Measurements from ENCODE around the gene PNPLA7. TPM values are rescaled to one million over a fixed set of nuclear protein-coding genes. Genes with fewer than 3 reads are reported as not detected.
A peak's percentile ranks its signal among the peaks of the same experiment; 100 is the strongest.

The PNPLA7 gene
- total and polyA plus RNA-seq, 11 donors = 0.78 to 10.1 (median 7.6) TPM

DNA sequence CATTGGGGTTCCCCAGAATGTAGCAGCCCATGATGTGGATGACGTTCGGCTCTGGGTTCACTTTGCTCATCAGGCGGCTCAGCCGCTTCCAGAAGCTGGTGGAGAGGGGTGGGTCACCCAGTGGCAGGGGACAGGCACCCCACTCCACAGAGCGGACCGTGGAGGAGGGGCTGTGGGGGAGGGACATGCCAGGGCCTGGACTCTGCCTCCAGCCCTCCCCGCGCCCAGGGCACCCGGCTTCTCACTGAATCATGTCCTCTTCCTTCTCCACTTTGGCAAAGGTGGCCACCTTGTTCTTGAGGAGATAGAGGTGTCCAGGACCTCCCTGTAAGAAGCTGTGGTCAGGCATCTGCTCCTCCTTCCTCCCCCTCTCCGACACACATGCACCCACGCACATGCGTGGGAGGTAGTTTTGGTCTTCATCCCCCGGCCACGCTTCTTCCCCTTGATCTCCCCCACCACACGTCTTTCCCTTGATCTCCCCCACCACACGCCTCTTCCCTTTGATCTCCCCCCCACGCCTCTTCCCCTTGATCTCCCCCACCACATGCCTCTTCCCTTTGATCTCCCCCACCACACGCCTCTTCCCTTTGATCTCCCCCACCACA, 100.2 kb downstream of the PNPLA7 start:
- 88 to 92% (median 91%) methylated on average over 11 to 18 of the region's 18 CpGs for WGBS, 4 donors
- DNase-seq = peak in 3 of 5 donors; percentile 21 to 61 (median 23)
- Histone ChIP-seq H3K27ac (no peak overlapping the region), H3K4me1 (peaks cover 0 to 30% (median 8%) of the 10 kb centered on the region in 12 donors), H3K27me3 (no peaks in the 10 kb centered on the region), H3K4me3 (no peak overlapping the region), H3K9me3 (no peaks in the 10 kb centered on the region), H3K36me3 (peaks cover 0 to 16% (median 3%) of the 10 kb centered on the region in 9 donors)
- intact Hi-C loops (cut with DNase I) = no loop called here
- ATAC-seq = no peak
- no peak for TF ChIP-seq POLR2A (IDR thresholded peaks at IDR 0.05)
- TF ChIP-seq, protein P1, sequence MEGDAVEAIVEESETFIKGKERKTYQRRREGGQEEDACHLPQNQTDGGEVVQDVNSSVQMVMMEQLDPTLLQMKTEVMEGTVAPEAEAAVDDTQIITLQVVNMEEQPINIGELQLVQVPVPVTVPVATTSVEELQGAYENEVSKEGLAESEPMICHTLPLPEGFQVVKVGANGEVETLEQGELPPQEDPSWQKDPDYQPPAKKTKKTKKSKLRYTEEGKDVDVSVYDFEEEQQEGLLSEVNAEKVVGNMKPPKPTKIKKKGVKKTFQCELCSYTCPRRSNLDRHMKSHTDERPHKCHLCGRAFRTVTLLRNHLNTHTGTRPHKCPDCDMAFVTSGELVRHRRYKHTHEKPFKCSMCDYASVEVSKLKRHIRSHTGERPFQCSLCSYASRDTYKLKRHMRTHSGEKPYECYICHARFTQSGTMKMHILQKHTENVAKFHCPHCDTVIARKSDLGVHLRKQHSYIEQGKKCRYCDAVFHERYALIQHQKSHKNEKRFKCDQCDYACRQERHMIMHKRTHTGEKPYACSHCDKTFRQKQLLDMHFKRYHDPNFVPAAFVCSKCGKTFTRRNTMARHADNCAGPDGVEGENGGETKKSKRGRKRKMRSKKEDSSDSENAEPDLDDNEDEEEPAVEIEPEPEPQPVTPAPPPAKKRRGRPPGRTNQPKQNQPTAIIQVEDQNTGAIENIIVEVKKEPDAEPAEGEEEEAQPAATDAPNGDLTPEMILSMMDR (IDR thresholded peaks at IDR 0.05) = no peak

DNA sequence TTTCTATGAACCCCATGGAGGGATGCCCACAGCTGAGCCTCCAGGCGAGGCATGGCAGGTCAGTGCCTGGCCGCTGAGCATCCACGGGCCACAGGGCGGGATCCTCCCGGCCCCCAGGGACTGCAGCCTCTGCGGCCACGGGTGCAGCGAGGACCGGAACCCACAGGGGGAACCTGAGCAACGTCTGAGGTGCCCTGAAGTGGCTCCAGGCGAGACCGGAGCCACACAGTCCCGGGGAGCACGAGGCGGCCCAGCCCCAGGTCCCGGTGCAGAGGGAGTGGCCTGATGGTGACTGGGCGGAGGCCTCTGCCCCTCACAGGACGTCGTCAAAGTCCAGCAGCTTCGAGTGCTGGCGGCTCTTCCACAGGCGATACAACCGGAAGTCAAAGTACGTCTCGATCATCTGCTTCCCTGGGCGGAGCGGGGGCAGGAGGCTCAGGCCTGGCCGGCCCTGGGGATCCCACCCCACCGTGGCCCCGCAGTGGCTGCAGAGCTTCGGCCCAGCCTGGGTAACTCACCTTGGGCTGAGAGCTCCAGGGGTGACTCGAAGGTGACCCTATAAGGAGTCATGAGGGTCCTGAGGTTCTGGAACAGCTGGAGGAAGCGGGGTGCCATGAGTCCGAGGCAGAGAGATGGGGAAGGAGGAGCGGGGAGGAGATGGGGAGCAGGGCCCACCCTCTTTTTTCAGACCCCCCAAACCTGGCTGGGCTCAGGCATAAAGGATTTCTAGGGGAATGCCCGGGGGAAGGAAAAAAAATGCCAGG, 100.9 kb downstream of the PNPLA7 start:
- H3K27ac ChIP-seq = no peak overlapping the region
- TF ChIP-seq, protein P1 (IDR thresholded peaks at IDR 0.05) = no peak
- peaks cover 0 to 24% (median under 1%) of the 10 kb centered on the region in 12 donors for H3K4me1 ChIP-seq
- ATAC-seq (no peak), DNase-seq (peak in 2 of 5 donors; percentile 17 to 37)
- H3K9me3 ChIP-seq = no peaks in the 10 kb centered on the region
- H3K36me3 ChIP-seq = peaks cover 0 to 16% (median 3%) of the 10 kb centered on the region in 9 donors
- peaks cover 0 to 4% (median 0%) of the 10 kb centered on the region in 9 donors for H3K27me3 ChIP-seq
- intact Hi-C loops (cut with DNase I) = no loop called here
- 88 to 90% (median 88%) methylated on average over 17 to 36 of the region's 36 CpGs for WGBS, 4 donors
- no peak overlapping the region for H3K4me3 ChIP-seq

DNA sequence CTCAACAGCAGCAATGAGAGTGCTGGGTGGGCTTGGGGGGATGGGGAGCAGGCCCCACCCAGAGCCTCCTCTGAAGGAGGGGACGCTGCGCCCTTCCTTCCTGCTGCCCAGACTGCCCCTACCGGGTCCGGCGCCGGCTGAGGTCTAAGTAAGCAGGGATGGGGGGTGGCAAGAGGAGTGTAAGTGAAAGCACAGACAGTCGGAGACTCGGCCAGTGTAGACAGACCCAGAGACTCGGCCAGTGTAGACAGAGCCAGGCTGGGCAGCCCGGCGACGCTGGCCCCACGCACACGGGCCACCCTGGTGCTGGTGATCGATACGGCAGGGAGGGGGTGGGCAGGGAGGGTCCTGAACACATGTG, 101.6 kb downstream of the PNPLA7 start:
- peaks cover 0 to 21% (median 0%) of the 10 kb centered on the region in 12 donors for H3K4me1 ChIP-seq
- peaks cover 0 to 11% (median 0%) of the 10 kb centered on the region in 9 donors for H3K27me3 ChIP-seq
- DNase-seq (peak in 3 of 5 donors; percentile 11 to 51 (median 14)), ATAC-seq (no peak)
- H3K36me3 ChIP-seq = peaks cover 0 to 16% (median 3%) of the 10 kb centered on the region in 9 donors
- TF ChIP-seq, protein P1 (IDR thresholded peaks at IDR 0.05) = no peak
- no peak for TF ChIP-seq POLR2A (IDR thresholded peaks at IDR 0.05)
- intact Hi-C loops (cut with DNase I) = no loop called here
- no peak overlapping the region for H3K4me3 ChIP-seq
- no peaks in the 10 kb centered on the region for H3K9me3 ChIP-seq
- 86 to 95% (median 92%) methylated on average over 9 to 16 of the region's 16 CpGs for WGBS, 4 donors
- H3K27ac ChIP-seq = no peak overlapping the region
